DMS 273 treated with DMSO at 0.1 percent for 48 hours (cell line): Measurements from ENCODE around the gene TBX2.
A peak's percentile ranks its signal among the peaks of the same experiment; 100 is the strongest.

Experiments
- DNase-seq: peaks from one replicate; lab custom pipeline; 2025; lab: John Stamatoyannopoulos, UW

Gene TBX2

GRCh38 chr17:61387511-61388305 lies 11.9 kb upstream of the TBX2 start:
- DNase-seq: no peak

DNA sequence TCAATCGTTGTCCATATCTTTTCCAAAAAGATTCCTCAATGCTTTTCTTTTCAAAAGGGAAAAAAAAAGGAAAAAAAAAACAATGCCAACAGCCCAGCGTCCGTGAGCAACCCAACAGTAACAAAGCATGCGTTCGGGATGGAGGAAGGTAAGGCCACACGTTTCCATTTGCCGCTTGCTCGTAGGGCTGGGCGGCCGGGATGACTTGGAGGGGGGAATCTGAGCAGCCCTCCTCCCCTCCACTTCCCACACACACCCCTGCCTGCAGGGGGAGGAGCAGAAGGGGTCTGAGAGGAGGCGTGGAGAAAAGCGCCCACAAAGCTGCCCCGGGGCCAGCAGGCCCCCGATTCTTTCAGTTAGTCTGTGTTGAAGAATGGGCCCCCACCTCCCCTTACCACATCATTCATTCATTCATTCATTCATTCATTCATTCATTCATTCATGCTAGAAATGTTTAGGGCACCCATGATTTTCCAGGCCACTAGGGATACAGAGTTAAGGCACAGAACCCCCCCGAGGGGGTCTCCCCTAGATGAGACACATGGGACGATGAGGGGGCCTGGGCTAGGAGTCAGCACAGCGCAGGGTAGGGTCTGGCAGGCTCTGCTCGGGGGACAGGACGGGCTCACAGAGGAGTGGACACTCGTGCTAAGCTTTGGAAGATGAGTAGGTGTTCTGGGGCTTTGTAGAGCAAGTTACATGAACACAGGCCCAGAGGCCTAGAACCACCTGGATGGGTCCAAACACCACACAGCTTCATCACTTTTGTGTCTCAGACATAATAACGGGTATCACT lies 10.9 kb upstream of the TBX2 start:
- DNase-seq: no peak

DNA sequence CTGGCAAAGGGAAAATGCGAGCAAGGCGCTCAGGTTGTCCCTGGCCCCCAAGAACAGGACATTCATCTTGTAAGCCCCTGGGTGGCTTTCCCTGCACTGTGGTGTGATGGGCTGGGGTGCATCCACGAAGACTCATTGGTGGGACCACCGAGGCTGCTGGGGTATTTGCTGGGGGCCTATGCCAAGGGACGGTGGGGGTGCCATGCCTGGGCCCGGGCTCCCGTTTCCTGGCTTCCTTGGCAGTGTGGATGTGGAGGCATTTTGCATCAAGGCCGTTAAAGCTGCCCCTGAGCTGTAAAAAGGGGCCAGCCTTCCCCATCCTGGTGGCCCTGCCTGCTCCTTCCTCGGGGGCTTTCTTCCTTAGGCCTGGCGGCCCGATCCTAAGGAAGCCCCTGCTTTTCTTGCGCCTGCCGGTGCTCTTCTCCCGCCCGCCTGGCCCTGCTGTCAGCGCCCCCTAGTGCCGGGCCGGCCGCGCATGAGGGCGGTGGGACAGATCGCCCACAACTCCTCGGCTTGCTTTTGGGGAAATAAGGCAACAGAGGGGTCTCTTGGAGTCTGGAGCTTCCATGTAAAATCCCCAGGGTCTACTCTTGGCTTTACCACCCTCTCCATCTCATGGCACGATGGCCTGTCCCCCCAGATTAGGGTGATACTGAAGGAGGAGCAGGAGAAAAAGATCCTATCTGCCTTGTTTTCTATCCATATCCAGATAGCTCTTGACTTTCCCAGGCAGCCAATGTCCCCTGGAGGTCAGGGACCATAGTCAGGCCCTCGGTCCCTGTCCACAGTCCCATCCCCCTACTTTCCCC lies 9.8 kb upstream of the TBX2 start:
- no peak for DNase-seq

- no peak for DNase-seq
Measured at GRCh38 chr17:61390479-61390791, 9.2 kb upstream of the TBX2 start.

DNA sequence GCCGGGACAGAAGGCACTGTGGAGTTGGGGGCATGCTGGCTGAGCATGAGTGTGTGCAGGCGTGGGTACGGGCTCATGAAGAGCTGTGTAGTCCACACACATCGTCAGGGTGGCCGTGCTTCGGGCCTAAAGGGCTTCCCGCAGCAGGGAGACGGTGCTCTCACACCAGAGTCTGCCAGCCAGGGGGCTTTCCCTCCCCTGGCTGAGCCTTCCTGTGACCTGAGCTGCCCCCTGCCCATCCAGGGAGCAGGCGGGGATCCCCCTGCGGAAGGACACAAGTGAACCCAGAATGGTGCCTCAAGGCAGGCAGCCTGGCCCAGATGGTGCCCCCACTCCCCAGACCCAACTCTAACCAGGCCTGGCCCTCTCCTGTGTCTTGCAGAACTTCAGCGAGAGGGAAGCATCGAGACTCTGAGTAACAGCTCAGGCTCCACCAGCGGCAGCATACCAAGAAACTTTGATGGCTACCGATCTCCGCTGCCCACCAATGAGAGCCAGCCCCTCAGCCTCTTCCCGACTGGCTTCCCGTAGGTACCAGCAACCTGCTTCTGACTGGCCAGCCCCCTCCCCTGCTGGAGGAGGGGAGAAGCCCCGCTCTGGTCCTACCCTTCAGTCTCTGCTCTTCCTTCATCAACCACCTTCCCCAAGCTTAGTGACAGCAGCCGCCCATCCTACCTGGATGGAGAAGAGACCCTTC lies 7.9 kb upstream of the TBX2 start:
- DNase-seq: no peak

- DNase-seq: no peak
Measured at GRCh38 chr17:61392679-61393078, 7.0 kb upstream of the TBX2 start.

GRCh38 chr17:61393550-61393903 lies 6.1 kb upstream of the TBX2 start:
- DNase-seq: peak; percentile 57

DNA sequence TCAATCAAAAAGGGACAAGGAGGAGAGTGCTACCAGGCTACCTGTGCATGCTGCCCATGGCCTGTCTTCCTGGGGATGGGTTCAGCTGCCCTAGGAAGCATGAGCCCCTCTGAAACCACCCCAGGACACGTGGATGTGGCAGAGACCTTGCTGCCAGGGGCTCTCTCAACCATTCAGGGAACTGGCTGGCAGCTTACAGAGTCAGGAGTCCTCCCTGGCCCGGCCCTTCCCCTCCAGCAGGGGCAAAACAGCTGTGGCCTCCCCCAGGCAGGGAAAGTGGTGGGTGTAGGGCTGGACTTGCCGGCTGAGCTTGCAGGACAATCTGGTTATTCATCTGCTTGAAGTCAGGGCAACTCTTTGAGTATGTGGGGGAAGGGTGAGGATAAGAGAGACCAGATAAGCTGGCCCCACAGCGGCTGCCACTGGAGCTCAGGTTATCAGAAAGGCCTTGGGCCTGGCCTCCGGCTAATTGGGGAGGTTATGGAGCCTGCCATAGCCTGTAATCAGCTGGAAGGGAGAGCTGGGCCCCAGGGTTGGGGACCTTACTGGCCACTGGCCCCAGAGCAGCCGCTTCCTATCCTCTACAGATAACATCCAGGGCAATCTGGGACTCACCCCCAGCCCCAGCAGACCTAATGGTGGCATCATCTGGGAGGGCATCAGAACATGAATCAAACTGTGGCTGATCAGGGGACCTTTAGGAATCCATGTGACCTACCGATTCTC lies 5.6 kb upstream of the TBX2 start:
- DNase-seq: peak; percentile 57

GRCh38 chr17:61394630-61395408 lies 4.8 kb upstream of the TBX2 start:
- no peak for DNase-seq

GRCh38 chr17:61395409-61395982 lies 4.1 kb upstream of the TBX2 start:
- no peak for DNase-seq

DNA sequence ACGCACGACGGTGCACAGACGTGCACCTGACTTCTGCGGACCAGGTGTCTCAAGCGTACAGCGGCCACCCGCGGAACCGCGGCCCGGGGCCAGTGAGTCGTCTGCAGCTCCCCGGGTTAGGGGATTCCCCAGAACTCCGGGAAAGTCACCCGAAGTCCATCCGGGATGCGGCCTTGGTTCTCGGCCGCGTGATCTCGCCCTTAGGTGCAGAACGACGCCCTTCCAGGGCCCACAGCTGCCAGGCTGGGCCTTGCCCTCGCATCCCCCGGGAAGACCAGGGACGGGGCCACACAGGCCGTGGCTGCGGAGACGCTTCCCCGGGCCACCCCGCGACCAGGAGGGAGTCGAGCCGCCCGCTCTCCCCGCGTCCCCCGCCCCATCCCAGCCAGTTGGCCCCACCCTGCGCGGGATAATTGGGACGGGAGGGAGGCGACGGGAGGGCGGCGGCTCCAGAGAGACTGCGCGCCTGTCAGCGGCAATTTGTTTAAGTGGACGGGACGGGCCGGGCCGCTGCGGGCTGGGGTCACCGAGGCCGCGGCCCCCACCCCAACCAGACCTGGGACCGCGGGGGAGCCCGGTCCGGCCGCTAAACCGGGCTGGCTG lies 3.6 kb upstream of the TBX2 start:
- DNase-seq: no peak

GRCh38 chr17:61396586-61397085 lies 3.0 kb upstream of the TBX2 start:
- no peak for DNase-seq

GRCh38 chr17:61397086-61397842 lies 2.4 kb upstream of the TBX2 start:
- no peak for DNase-seq

- DNase-seq: no peak
Measured at GRCh38 chr17:61398721-61399130, 917 bp upstream of the TBX2 start.

DNA sequence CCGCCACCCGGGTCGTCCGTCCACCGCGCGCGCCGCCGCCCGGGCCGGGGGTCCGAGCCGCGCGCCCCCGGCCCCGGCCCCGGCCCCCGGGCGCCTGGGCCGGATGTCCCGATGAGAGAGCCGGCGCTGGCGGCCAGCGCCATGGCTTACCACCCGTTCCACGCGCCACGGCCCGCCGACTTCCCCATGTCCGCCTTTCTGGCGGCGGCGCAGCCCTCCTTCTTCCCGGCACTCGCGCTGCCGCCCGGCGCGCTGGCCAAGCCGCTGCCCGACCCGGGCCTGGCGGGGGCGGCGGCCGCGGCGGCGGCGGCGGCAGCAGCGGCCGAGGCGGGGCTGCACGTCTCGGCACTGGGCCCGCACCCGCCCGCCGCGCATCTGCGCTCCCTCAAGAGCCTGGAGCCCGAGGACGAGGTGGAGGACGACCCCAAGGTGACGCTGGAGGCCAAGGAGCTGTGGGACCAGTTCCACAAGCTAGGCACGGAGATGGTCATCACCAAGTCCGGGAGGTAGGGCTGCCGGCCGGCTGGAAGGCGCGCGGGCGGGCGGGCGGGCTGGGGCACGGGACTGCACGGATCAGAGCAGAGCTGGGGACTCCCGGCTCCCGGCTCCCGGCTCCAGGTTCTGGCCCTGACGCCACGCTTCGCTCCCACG lies 548 bp downstream of the TBX2 start:
- no peak for DNase-seq

DNA sequence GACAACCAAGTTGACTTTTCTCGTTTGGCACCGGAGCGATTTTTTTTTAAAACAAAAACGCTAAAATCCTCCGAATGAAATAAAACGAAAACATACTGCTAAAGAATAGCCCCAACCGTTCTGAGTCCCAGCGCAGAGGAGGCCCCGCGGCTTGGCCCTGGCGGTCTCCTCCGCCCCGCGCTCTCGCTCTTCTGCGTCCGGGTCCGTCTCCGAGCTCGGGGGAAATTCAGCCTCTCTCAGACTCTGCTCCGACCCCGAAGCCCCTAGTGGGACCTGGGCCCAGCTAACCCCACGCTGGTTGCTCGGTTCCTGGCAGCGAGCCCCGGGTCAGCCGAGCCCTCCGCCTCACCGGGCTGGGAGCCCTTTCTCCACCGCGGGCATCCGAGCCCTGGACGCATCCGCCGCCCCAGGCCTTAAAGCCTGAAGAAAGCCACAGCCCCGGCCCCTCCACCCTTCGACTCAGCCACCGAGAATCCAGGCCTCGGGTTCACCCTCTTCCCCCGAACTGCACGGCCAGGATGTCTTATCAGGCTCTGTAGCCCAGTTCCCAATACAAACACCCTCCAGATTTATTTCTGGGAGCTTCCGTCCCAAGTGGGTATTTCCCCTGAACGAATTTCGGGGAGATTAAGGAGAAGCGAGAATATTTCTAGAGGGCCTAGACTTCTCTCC lies 1.2 kb downstream of the TBX2 start:
- DNase-seq: no peak

- no peak for DNase-seq
Measured at GRCh38 chr17:61401389-61402072, 1.9 kb downstream of the TBX2 start.
